ENCODE data around the gene NTM.

NTM gene

GRCh38 chr11:132231656-132232347 is 861.4 kb downstream of the NTM start:
- H3K36me3 ChIP-seq (ENCODE audit: control insufficient read depth in 2 of 2, insufficient read depth in 1 of 2, low read length in 2 of 2): no peaks in the 10 kb centered on the region
- ChIA-PET CTCF (no interaction called here), POLR2A (no interaction called here)
- no peak overlapping the region for H3K4me3 ChIP-seq (ENCODE audit: low read depth, low read length)
- no peaks in the 10 kb centered on the region for H3K4me1 ChIP-seq (ENCODE audit: control insufficient read depth, insufficient read depth, low read length)
- no peaks in the 10 kb centered on the region for H3K9me3 ChIP-seq (ENCODE audit: control insufficient read depth, insufficient read depth, low read depth, low read length)
- H3K27ac ChIP-seq (ENCODE audit: extremely low read depth, low read depth, low read length): no peak overlapping the region
- TF ChIP-seq MZF1 (tag by site-specific recombination; IDR thresholded peaks at IDR 0.05; ENCODE audit: borderline replicate concordance) (no peak), ZNF600 (tag by site-specific recombination; IDR thresholded peaks at IDR 0.05) (no peak), ZNF707 (tag by site-specific recombination; IDR thresholded peaks at IDR 0.05) (no peak), ZNF544 (tag by site-specific recombination; IDR thresholded peaks at IDR 0.05) (no peak), ZSCAN30 (tag by site-specific recombination; IDR thresholded peaks at IDR 0.05) (no peak), ZNF610 (tag by site-specific recombination; IDR thresholded peaks at IDR 0.05; ENCODE audit: borderline replicate concordance) (no peak), PRDM6 (tag by site-specific recombination; IDR thresholded peaks at IDR 0.05) (no peak), ZNF184 (tag by site-specific recombination; IDR thresholded peaks at IDR 0.05) (no peak), PRDM4 (tag by site-specific recombination; IDR thresholded peaks at IDR 0.05) (no peak), ZNF169 (tag by site-specific recombination; IDR thresholded peaks at IDR 0.05) (no peak), ZNF654 (tag by site-specific recombination; IDR thresholded peaks at IDR 0.05; ENCODE audit: low read depth) (no peak), ZNF660 (tag by site-specific recombination; IDR thresholded peaks at IDR 0.05) (no peak)

- no peak for TF ChIP-seq ZNF366 (tag by site-specific recombination; conservative IDR thresholded peaks at IDR 0.05)
- no peak for TF ChIP-seq ZNF629 (tag by site-specific recombination; IDR thresholded peaks at IDR 0.05)
- TF ChIP-seq KLF17 (tag by site-specific recombination; IDR thresholded peaks at IDR 0.05): no peak
- TF ChIP-seq GFI1B (tag by site-specific recombination; IDR thresholded peaks at IDR 0.05): no peak
- TF ChIP-seq ZSCAN16 (tag by site-specific recombination; IDR thresholded peaks at IDR 0.05): no peak
- no peak for TF ChIP-seq ZEB2 (tag by site-specific recombination; IDR thresholded peaks at IDR 0.05)
- no peak for TF ChIP-seq ZNF777 (tag by site-specific recombination; IDR thresholded peaks at IDR 0.05; ENCODE audit: borderline replicate concordance)
- TF ChIP-seq PATZ1 (tag by site-specific recombination; IDR thresholded peaks at IDR 0.05): no peak
- Histone ChIP-seq H3K4me3 (ENCODE audit: low read depth, low read length) (no peak overlapping the region), H3K36me3 (ENCODE audit: control insufficient read depth in 2 of 2, insufficient read depth in 1 of 2, low read length in 2 of 2) (no peaks in the 10 kb centered on the region), H3K27ac (ENCODE audit: extremely low read depth, low read depth, low read length) (no peak overlapping the region), H3K9me3 (ENCODE audit: control insufficient read depth, insufficient read depth, low read depth, low read length) (no peaks in the 10 kb centered on the region), H3K4me1 (ENCODE audit: control insufficient read depth, insufficient read depth, low read length) (no peaks in the 10 kb centered on the region)
- ChIA-PET CTCF (no interaction called here), POLR2A (no interaction called here)
These were observed 864.5 kb downstream of the NTM start for GRCh38 chr11:132234878-132235277.

Measured in HEK293 (cell line).